Measurements from ENCODE around the gene IFT122.

Gene IFT122

DNA sequence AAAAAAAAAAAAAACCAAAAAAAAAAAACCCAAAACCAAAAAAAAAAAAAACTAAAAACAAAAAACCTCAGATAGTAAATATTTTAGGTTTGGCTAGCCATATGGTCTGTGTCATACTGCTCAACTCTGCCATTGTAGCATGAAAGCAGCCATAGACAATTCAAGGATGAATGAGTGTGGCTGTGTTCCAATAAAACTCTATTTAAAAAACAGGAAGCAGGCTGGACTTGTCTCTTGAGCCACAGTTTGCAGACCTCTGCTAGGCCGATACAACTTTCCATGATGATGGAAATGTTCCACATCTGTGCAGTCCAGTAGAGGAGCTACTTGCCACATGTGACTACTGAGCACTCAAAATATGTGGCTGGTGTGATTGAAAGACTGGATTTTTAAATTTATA is 22.7 kb upstream of the IFT122 start:
- no peak for DNase-seq

- DNase-seq: no peak
Observed at GRCh38 chr3:129418041-129418973, 21.7 kb upstream of the IFT122 start.

DNA sequence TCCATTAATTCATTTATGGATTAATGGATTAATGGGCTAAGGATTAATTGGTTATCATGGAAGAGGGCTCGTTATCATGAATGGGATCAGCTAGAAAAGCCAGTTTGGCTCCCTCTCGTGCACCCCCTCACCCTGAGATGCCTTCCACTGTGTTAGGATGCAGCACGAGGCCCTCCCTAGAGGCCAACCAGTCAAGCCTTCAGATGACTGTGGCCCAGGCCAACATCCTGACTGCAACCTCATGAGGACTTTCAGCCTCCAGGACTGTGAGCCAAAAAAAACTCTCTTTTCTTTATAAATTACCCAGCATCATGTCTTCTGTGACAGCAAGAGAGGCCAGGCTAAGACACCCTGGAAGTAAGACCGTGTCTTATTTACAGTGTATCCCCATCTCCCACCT is 20.5 kb upstream of the IFT122 start:
- no peak for DNase-seq

- DNase-seq: no peak
Observed at GRCh38 chr3:129421236-129421883, 18.7 kb upstream of the IFT122 start.

- no peak for DNase-seq
Observed at GRCh38 chr3:129421988-129422745, 17.9 kb upstream of the IFT122 start.

GRCh38 chr3:129422897-129423296 is 17.1 kb upstream of the IFT122 start:
- DNase-seq: no peak

DNA sequence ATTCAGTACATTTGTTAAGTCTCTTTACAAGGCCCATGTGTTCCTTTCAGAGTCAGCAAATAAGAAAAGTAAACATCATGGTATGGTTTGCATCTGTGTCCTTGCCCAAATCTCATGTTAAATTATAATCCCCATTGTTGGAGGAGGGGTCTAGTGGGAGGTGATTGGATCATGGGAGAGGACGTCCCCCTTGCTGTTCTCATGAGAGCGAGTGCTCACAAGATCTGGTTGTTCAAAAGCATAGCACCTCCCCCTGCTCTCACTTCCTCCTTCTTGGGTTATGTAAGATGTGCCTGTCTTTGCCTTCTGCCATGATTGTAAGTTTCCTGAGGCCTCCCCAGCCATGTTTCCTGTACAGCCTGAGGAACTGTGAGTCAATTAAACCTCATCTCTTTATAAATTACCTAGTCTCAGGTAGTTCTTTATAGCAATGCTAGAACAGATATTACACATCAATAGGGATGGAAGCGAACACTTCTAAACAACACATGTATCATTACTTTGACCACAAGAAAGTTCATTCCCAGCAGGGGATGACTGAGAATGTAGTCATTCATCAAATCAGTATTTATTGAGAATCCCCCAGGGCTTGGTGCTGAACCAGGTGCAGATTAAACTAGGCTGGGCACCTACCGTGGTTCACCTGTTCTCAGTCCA is 15.7 kb upstream of the IFT122 start:
- DNase-seq: no peak

DNA sequence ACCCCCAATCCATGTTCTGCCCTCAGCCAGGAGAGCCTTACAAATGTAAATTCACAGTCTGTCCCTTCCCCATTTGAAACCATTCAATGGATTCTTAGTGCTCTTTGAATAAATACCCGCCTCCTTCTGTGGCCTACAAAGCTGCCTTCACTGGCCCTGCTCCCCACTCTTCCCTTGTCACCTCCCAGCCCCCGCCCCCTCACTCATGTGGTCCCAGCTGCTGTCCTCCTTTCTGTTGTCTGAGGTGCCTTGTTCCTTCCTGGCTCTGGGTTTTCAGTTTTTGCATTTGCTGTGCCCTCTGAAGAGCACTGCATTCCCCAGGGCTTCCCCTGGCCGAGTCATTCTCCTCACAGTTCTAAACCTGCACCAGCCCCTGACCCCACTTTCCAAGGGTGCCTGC is 14.8 kb upstream of the IFT122 start:
- no peak for DNase-seq

GRCh38 chr3:129425619-129426018 is 14.4 kb upstream of the IFT122 start:
- no peak for DNase-seq

DNA sequence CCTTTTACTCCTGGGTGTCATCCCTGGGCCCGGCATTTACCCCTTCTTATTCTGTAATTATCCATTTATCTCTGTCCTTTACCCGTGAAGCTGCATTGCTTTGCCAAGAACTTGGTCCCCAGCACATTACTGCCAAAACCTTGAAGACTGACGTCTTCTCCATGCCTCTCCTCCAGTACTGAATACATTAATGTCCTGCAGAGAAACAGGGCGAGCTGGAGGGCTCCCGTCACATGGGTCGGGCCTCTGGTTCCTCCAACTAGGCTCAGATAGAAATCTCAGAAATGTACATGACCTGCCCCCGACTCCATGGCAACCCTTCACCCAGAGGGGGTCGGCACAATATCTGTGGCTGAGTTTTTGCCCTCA is 12.0 kb upstream of the IFT122 start:
- no peak for DNase-seq

GRCh38 chr3:129428376-129429079 is 11.5 kb upstream of the IFT122 start, which contains the start of gene EFCAB12:
Gene EFCAB12, minus strand, starts transcription at chr3:129428636. Its CDS starts 148 bp downstream, at chr3:129428488.
- peak; percentile 74 for DNase-seq

DNA sequence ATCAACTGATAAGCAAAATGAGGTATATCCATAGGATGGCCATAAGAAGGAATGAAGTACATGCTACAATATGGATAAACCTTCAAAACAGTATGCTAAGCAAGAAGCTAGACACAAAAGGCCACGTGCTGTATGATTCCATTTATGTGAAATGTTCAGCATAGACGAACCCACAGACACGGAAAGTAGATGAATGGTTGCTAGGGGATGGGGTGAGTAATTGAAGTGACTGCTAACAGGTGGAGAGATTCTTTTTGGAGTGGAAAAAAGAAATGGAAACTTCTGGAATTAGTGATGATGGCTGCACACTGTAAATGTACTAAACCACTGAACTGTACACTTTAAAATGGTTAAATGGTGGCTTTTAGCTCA is 11.0 kb upstream of the IFT122 start:
- no peak for DNase-seq

DNA sequence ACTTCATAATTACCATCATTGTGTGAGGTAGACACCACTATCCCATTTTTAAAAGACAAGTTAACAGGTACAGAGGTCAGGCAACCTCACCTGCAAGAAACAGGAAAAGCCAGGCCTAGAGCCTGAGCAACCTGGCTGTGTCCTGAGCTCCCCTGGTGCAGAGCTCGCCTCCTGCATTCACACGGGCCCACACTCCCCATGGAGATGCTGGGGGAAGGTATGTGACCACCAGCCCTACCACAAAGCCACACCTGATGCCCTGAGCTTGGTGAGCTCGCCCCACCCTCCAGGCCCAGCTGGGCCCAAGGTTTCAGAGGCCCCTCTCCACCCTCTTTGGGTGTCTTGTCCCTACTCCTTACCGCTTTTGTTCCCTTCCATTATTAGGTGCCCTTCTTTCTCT is 10.4 kb upstream of the IFT122 start:
- DNase-seq: no peak

GRCh38 chr3:129432036-129432435 is 8.0 kb upstream of the IFT122 start:
- DNase-seq: no peak

DNA sequence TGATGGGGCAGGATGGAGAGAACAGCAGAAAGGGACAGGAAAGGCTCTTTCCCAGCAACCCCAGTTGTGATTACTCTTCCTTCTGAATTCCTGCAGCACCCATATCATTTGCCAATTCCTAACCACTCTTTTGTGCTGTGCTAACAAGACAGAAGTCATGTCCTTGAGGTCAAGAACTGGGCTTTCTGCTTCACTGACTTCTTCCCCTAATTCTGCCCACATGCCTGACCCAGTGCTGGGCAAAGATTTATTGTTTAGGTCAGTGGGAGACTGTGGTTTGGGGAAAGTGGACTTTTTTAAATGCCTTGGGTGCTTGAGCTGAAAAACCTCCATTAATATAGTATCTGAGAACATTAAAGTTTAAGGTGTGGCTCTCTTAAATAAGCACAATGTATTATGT is 7.4 kb upstream of the IFT122 start:
- no peak for DNase-seq

DNA sequence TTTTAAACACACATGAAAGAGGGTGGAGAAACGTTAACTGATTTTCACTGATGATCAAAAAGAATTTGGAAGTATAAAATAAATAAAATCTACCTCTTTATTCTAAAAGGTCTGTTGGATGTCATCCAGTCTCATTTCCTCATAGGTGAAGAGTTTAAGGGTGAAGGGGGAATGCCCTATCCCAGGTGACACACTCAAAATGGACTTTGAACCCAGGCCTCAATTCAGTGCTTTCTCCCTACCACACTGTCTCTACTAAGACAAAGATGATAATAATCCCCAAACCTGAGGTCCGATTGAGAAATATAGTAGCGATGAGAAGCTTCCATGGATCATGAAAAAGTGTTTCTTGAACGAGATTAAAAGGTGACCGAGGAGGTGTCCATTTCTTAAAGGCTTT is 6.5 kb upstream of the IFT122 start:
- no peak for DNase-seq

- DNase-seq: no peak
Observed at GRCh38 chr3:129434140-129434539, 5.9 kb upstream of the IFT122 start.

DNA sequence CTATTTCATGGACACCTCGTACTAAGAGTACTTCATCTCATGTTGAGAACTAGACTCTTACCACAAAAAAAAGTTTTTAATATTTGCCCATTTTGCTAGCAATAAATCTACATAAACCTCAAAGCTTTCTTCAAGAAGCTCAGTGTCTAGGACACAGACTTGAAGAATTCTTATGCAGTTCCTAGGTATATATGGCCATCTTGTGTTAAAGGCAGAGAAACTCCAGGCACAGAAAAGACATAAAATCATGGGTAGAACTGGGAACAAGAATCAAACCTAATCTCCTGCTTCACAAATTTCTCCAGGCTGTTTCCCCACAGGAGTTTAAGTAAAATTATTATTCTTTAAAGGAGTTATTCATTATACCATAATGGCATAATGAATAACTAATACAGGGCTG is 4.7 kb upstream of the IFT122 start:
- DNase-seq: no peak

- no peak for DNase-seq
Observed at GRCh38 chr3:129439226-129439816, 703 bp upstream of the IFT122 start.

DNA sequence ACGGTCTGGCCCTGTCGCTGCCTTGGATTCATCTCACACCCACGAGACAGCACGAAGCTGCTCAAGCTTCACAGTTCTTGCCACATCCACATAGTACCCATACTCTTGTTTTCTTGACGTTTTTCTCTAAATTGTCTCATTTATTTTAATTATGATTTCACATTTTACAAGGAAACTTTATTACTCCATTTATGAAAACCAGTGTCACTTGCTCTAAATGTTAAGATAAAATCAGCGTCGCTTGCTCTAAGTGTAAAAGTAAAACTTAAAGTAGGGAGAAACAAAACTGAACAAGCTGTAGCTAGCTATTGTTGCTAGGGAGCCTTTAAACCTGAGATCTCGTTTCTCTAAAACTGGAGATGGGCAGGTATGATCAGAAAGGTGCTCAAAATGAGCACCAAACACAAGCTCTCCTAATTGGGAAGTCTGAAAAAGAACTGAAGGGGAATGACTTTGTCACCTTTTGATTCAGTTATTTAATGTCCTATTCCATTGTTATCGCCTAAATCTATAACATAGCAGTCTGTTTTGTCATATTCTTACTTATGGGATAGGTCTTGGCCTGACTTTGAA is 680 bp downstream of the IFT122 start:
- DNase-seq: no peak

DNA sequence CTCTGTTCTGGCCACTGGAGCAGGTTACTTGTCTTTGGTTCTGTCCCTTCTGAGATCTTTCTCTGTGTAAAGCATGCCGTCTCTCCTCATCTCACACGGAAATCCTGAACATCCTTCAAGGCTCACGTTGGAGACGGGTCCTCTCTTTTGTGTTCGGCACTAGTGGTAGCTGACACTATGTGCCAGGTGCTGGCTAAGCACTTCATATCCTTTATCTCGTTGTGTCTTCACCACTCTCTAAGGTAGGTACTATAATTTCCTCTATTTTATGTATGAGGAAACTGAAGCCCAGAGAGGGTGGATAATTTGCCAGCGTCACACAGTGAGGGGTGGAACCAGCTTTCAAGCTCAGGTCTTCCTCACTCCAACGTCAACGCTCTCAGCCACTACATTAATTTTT is 1.2 kb downstream of the IFT122 start:
- no peak for DNase-seq

GRCh38 chr3:129441782-129442181 is 1.8 kb downstream of the IFT122 start:
- DNase-seq: no peak
